ENCODE results near the gene EXPH5.

DNA sequence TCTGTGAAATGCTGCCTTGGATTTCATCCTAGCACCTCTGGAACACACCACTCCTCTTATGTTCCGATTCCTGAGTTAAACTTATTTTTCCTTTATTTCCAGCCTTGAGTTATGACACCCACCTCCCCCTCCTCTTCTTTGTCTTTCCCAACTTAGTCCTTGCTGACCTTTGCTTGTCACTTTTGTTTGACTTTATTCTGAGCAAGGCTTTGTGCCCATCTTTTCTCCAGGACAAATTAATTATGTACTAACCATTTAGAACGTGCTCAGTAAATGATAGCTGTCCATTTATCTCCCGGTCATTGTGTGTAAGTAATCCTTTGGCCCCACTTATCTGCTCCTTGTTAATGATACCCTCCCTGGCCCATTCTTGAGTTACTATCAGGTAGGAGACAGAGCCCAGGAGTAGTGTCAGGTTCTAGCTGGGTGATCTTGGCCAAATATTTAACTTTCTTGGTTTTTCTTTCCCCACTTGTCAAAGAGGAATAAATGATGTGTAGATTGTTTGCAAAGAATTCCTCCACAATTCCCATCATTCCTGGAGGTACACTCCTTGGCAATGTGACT lies 44.2 kb downstream of the EXPH5 start:
- TF ChIP-seq, protein P1, sequence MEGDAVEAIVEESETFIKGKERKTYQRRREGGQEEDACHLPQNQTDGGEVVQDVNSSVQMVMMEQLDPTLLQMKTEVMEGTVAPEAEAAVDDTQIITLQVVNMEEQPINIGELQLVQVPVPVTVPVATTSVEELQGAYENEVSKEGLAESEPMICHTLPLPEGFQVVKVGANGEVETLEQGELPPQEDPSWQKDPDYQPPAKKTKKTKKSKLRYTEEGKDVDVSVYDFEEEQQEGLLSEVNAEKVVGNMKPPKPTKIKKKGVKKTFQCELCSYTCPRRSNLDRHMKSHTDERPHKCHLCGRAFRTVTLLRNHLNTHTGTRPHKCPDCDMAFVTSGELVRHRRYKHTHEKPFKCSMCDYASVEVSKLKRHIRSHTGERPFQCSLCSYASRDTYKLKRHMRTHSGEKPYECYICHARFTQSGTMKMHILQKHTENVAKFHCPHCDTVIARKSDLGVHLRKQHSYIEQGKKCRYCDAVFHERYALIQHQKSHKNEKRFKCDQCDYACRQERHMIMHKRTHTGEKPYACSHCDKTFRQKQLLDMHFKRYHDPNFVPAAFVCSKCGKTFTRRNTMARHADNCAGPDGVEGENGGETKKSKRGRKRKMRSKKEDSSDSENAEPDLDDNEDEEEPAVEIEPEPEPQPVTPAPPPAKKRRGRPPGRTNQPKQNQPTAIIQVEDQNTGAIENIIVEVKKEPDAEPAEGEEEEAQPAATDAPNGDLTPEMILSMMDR (IDR thresholded peaks at IDR 0.05) = no peak
- TF ChIP-seq POLR2A (IDR thresholded peaks at IDR 0.05; ENCODE audit: low read depth) = no peak

Measured in esophagus muscularis mucosa (tissue), 3 donors.